CD14-positive monocyte (primary cell): Measurements from ENCODE around the gene KLHDC10. TPM values are rescaled to one million over a fixed set of nuclear protein-coding genes. Genes with fewer than 3 reads are reported as not detected.

Source experiments
- DNase-seq, 3 donors: peaks; one replicate each; pipeline ENCODE4 v3.0.0-alpha.2; 2011 to 2022
- H2AFZ ChIP-seq: 2 replicates; pipeline ENCODE4 v1.6.0; 2012; ENCODE audit warnings: mild to moderate bottlenecking, low read depth, low read length, inconsistent platforms; ENCODE audit not compliant: insufficient read depth, poor library complexity, severe bottlenecking
- H3K27ac ChIP-seq, 2 donors: 1 replicate in 1 of 2; 2 replicates in 1 of 2; pipeline ENCODE4 v1.5.1; 2012 to 2013; ENCODE audit warnings: low read length in 2 of 2, control low read depth in 1 of 2, inconsistent platforms in 1 of 2, low read depth in 1 of 2, mild to moderate bottlenecking in 1 of 2
- H3K27me3 ChIP-seq, 2 donors: one replicate each; pipeline versions ENCODE4 v1.6.0 to v1.6.1; 2011 to 2013; ENCODE audit warnings: low read length in 2 of 2; ENCODE audit not compliant: control insufficient read depth in 2 of 2, insufficient read depth in 2 of 2
- H3K36me3 ChIP-seq, 2 donors: replicated peaks in 1 of 2; 1 replicate in 1 of 2; 2 replicates in 1 of 2; pipeline versions ENCODE4 v1.5.1 to v1.6.1; 2012 to 2013; ENCODE audit warnings: low read length in 2 of 2, control low read depth in 1 of 2, inconsistent platforms in 1 of 2, mild to moderate bottlenecking in 1 of 2; ENCODE audit not compliant: insufficient read depth in 2 of 2, control insufficient read depth in 1 of 2
- H3K4me1 ChIP-seq, 2 donors: 1 replicate in 1 of 2; 2 replicates in 1 of 2; pipeline versions ENCODE4 v1.5.1 to v1.6.1; 2012 to 2013; ENCODE audit warnings: low read length in 2 of 2, control low read depth in 1 of 2, inconsistent platforms in 1 of 2, mild to moderate bottlenecking in 1 of 2, moderate library complexity in 1 of 2; ENCODE audit not compliant: insufficient read depth in 2 of 2, control insufficient read depth in 1 of 2
- H3K4me2 ChIP-seq: replicated peaks from 2 replicates; pipeline ENCODE3; 2012; ENCODE audit warnings: low read length, moderate library complexity, mild to moderate bottlenecking; ENCODE audit not compliant: poor library complexity, severe bottlenecking; ENCODE audit errors: extremely low read depth
- H3K4me3 ChIP-seq, 3 experiments: fragments of 200-600 bp in 1 of 3; sonication (generic) in 1 of 3; replicated peaks in 1 of 3; 1 replicate in 2 of 3; 2 replicates in 1 of 3; pipeline ENCODE4 v1.5.1; 2011 to 2013; ENCODE audit warnings: low read length in 3 of 3, mild to moderate bottlenecking in 3 of 3, control low read depth in 2 of 3, low read depth in 2 of 3, inconsistent platforms in 1 of 3, moderate library complexity in 1 of 3
- H3K79me2 ChIP-seq: 2 replicates; pipeline ENCODE4 v1.6.0; 2012; ENCODE audit warnings: mild to moderate bottlenecking, control low read depth, inconsistent platforms, low read length, moderate library complexity; ENCODE audit not compliant: insufficient read depth
- H3K9ac ChIP-seq: 2 replicates; pipeline ENCODE4 v1.6.0; 2017; ENCODE audit warnings: low read length, mild to moderate bottlenecking; ENCODE audit not compliant: insufficient read depth, poor library complexity, severe bottlenecking
- H3K9me3 ChIP-seq, 2 donors: replicated peaks in 1 of 2; 1 replicate in 1 of 2; 2 replicates in 1 of 2; pipeline versions ENCODE4 v1.5.1 to v1.6.1; 2012 to 2013; ENCODE audit warnings: low read length in 2 of 2, control low read depth in 1 of 2; ENCODE audit not compliant: control insufficient read depth in 1 of 2, insufficient read depth in 1 of 2
- H4K20me1 ChIP-seq: 2 replicates; pipeline ENCODE4 v1.6.0; 2012; ENCODE audit warnings: mild to moderate bottlenecking, low read length, control low read depth, moderate library complexity; ENCODE audit not compliant: insufficient read depth
- H3K27ac Mint-ChIP-seq, 7 donors: one replicate each; pipeline ENCODE4 v1.8.0; 2020; ENCODE audit warnings: mild to moderate bottlenecking in 7 of 7, mixed read lengths in 7 of 7, moderate library complexity in 6 of 7, inconsistent platforms in 2 of 7
- H3K27me3 Mint-ChIP-seq, 3 donors: one replicate each; pipeline ENCODE4 v1.8.0; 2021 to 2022; ENCODE audit warnings: low read depth in 3 of 3, mild to moderate bottlenecking in 3 of 3, mixed read lengths in 3 of 3, moderate library complexity in 3 of 3, inconsistent platforms in 1 of 3
- H3K36me3 Mint-ChIP-seq, 2 donors: one replicate each; pipeline ENCODE4 v1.8.0; 2020; ENCODE audit warnings: mixed read lengths in 2 of 2, inconsistent platforms in 1 of 2, mild to moderate bottlenecking in 1 of 2
- H3K4me1 Mint-ChIP-seq: one replicate; pipeline ENCODE4 v1.8.0; 2020; ENCODE audit warnings: mild to moderate bottlenecking, mixed read lengths
- H3K4me3 Mint-ChIP-seq, 2 donors: one replicate each; pipeline ENCODE4 v1.8.0; 2020; ENCODE audit warnings: mild to moderate bottlenecking in 2 of 2, mixed read lengths in 2 of 2, moderate library complexity in 1 of 2
- H3K9me3 Mint-ChIP-seq, 7 donors: one replicate each; pipeline ENCODE4 v1.8.0; 2020 to 2022; ENCODE audit warnings: mixed read lengths in 7 of 7, mild to moderate bottlenecking in 6 of 7, moderate library complexity in 6 of 7, inconsistent platforms in 2 of 7
- CTCF ChIP-seq: fragments of 200-600 bp; IDR thresholded peaks from one replicate; pipeline ENCODE4 v1.8.0; 2022; ENCODE audit warnings: antibody characterized with exemption, mild to moderate bottlenecking
- WGBS: methylation state at CpG from one replicate; pipeline ENCODE4 v1.1.5; 2013; ENCODE audit warnings: missing lambda C conversion rate; ENCODE audit not compliant: insufficient coverage; 5-methylcytosine and 5-hydroxymethylcytosine counted together
- intact Hi-C, 2 donors: fragments of 100-400 bp; cut with micrococcal nuclease; formaldehyde crosslinking; loops; one replicate each; pipeline versions ENCODE4 v1.15.0 to v1.15.1; 2023
- polyA plus RNA-seq, 3 donors: library from polyadenylated mRNA; depleted of rRNA in 1 of 3; unstranded in 2 of 3; stranded (reverse) in 1 of 3; fragments of 300-500 nt in 2 of 3; fragments of >200 nt in 1 of 3; fragmentation: Illumina TruSeq in 2 of 3; gene quantifications; 1 replicate in 2 of 3; 2 replicates in 1 of 3; pipeline ENCODE4 v1.2.3, GENCODE V29; 2012 to 2021

The KLHDC10 gene
- polyA plus RNA-seq, 3 donors, result 1.1 to 13.9 (median 2.9) TPM

- peaks cover 0 to 7% (median 0%) of the 10 kb centered on the region in 3 donors for H3K27me3 Mint-ChIP-seq
- intact Hi-C loops, result no loop called here
- DNase-seq, result no peak
Measured at GRCh38 chr7:130154131-130154500, 83.8 kb downstream of the KLHDC10 start.

DNA sequence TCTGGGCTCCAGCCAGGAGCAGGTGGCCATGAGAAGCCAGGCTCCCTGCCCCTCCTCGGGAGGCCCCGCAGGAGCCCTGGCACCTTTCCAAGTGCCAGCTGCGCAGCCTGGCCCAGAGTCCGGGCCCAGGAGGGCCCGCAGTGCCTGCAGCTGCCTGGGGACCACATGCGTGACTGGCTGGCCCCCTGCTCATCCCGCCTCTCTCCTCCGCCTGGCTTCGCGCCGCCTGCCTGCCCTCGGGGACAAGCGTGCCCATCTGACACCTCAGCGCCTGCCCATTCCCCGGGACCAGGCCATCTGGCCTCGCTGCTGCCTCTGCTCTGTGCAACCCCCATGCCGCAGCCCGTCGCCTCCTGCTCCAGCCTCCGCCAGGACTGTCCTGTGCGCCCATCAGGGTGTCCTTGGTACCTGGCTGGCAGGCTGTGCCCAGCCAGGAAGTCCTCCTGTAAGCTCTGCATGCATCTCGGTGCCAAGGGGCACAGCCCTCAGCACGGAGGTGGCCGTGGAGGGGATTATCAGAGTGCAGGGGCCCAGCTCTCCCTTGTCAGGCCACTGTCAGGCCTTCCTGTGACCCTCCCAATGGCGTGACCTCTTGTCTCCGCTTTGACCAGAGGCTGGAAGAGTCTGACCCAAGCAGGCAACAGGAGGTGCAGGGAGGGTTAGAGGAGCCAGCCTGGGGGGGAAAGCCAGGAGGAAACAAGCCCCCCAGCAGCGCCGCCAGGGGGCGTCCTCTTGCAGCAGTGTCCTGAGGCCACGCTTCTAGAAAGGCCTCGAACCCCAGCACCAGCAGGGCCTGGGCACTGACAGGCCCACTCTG lies 84.4 kb downstream of the KLHDC10 start:
- Mint-ChIP-seq H3K36me3 (peaks cover 13 to 18% of the 10 kb centered on the region in 2 donors), H3K27me3 (peaks cover 0 to 7% (median 0%) of the 10 kb centered on the region in 3 donors), H3K27ac (no peak overlapping the region), H3K4me1 (peaks cover 3% of the 10 kb centered on the region), H3K4me3 (no peak overlapping the region), H3K9me3 (peaks cover 0 to 14% (median 5%) of the 10 kb centered on the region in 7 donors)
- Histone ChIP-seq H2AFZ (no peak overlapping the region), H3K4me3 (no peak overlapping the region), H4K20me1 (no peaks in the 10 kb centered on the region), H3K9ac (no peak overlapping the region), H3K9me3 (peaks cover 0 to 5% of the 10 kb centered on the region in 2 donors), H3K27ac (no peak overlapping the region), H3K79me2 (no peaks in the 10 kb centered on the region), H3K36me3 (peaks cover 0 to 5% of the 10 kb centered on the region in 2 donors), H3K4me1 (no peaks in the 10 kb centered on the region), H3K27me3 (no peaks in the 10 kb centered on the region), H3K4me2 (no peak overlapping the region)
- no peak for DNase-seq
- TF ChIP-seq CTCF, result no peak
- 90% methylated on average over 30 of the region's 31 CpGs for WGBS
- intact Hi-C loops, result no loop called here

More at GRCh38 chr7:130154131-130154500, 83.8 kb downstream of the KLHDC10 start:
- H3K36me3 Mint-ChIP-seq, result peaks cover 9 to 13% of the 10 kb centered on the region in 2 donors
- WGBS, result 96% methylated on average over 4 of the region's 6 CpGs
- Histone ChIP-seq H3K27ac (no peak overlapping the region), H3K4me2 (no peak overlapping the region), H3K36me3 (no peaks in the 10 kb centered on the region), H3K9me3 (peaks cover 0 to 5% of the 10 kb centered on the region in 2 donors), H4K20me1 (no peaks in the 10 kb centered on the region), H3K27me3 (no peaks in the 10 kb centered on the region), H3K79me2 (no peaks in the 10 kb centered on the region), H3K9ac (no peak overlapping the region), H3K4me3 (no peak overlapping the region), H3K4me1 (no peaks in the 10 kb centered on the region), H2AFZ (no peak overlapping the region)
- H3K4me3 Mint-ChIP-seq, result no peak overlapping the region
- H3K9me3 Mint-ChIP-seq, result peaks cover 0 to 14% (median 5%) of the 10 kb centered on the region in 7 donors
- H3K4me1 Mint-ChIP-seq, result peaks cover 5% of the 10 kb centered on the region
- no peak for TF ChIP-seq CTCF
- no peak overlapping the region for H3K27ac Mint-ChIP-seq
